ENCODE measurements around the gene PDE4B.

Gene PDE4B

DNA sequence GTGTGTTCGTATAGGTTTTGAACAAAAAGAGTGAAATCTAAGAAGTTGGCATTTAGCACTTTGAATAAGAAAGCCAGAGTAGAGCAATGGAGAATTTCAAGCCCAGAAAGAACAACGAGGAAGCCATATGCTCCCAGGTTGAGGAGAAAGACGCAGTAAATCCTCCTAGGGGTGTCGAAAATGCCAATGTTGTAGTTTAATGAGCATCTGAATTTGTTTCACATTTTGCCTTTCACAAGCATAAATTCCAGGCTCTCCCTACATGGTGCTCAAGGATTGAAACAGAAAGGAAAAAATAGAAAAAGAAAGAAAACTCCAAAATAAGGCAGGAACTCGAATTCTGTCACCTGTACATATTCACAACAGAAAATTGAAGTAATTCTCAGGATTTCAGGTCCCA lies 476.5 kb downstream of the PDE4B start:
- TF ChIP-seq, protein P1, sequence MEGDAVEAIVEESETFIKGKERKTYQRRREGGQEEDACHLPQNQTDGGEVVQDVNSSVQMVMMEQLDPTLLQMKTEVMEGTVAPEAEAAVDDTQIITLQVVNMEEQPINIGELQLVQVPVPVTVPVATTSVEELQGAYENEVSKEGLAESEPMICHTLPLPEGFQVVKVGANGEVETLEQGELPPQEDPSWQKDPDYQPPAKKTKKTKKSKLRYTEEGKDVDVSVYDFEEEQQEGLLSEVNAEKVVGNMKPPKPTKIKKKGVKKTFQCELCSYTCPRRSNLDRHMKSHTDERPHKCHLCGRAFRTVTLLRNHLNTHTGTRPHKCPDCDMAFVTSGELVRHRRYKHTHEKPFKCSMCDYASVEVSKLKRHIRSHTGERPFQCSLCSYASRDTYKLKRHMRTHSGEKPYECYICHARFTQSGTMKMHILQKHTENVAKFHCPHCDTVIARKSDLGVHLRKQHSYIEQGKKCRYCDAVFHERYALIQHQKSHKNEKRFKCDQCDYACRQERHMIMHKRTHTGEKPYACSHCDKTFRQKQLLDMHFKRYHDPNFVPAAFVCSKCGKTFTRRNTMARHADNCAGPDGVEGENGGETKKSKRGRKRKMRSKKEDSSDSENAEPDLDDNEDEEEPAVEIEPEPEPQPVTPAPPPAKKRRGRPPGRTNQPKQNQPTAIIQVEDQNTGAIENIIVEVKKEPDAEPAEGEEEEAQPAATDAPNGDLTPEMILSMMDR (IDR thresholded peaks at IDR 0.05; ENCODE audit: borderline replicate concordance, insufficient read depth, low read depth, low read length), result no peak
- H3K4me3 ChIP-seq (ENCODE audit: low read depth, low read length), result no peak overlapping the region

DNA sequence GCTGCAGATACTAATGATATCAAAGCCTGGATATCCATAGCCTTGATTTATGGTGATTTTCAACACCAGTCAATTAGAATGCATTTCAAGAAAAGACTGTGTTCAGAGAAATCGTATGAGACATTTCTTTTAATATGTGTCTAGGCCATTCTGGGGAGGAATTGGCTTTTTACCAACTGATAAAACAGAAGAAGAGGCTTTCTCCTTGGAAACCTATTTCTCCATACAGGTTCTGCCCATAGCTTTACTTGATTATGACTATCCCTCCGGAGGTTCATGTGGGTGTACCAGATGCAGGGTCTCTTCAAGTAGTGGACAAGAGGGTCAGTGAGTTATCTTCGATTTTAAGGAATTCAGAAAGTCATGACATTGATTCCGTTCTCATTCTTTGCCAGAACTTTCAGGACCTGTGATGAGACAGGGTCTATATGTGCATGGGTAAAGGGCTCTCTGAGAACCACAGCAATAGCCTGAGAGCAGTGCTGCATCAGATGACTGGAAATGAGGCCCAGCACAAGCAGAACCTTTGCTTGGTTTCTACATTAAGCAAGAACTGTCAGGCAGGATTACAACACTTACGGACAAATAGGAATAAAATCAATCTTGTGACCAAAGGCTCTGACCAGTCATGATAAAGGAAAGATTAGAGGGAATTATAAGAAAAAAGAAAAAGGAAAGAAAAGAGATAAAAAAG lies 477.6 kb downstream of the PDE4B start:
- no peak overlapping the region for H3K4me3 ChIP-seq (ENCODE audit: low read depth, low read length)
- TF ChIP-seq, protein P1 (IDR thresholded peaks at IDR 0.05; ENCODE audit: borderline replicate concordance, insufficient read depth, low read depth, low read length), result no peak

DNA sequence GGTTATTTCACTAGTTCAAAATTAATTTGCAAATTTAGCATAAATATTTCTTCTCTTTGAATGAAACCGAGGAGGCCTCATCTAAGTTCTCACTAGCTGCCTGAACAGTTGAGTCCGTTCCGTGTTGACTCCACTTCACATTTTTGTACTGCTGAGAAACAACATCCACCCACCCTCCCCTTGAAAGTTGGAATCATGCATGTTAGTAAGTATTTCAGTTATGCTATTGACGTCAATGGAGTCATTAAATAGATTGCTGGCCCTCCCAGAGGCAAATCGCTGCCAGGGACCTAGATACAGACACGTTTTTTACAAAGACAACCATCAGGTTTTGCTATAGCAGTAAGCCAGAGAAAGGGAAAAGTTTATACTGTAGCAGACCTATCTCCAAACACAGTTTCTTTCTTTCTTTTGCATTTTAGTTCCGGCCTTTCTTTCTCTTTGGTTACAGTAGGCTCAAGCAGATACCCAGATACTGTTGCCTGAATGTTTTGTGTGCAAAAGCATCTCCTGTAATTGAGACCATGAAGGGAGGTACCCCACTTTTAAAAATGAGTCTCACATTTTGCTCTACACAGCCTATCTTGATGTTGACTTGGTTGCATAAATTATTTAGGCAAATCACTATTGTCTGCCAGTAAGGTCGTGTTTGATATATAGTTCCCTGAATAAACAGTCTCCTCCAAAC lies 478.7 kb downstream of the PDE4B start:
- H3K4me3 ChIP-seq (ENCODE audit: low read depth, low read length), result no peak overlapping the region
- TF ChIP-seq, protein P1 (IDR thresholded peaks at IDR 0.05; ENCODE audit: borderline replicate concordance, insufficient read depth, low read depth, low read length), result no peak

DNA sequence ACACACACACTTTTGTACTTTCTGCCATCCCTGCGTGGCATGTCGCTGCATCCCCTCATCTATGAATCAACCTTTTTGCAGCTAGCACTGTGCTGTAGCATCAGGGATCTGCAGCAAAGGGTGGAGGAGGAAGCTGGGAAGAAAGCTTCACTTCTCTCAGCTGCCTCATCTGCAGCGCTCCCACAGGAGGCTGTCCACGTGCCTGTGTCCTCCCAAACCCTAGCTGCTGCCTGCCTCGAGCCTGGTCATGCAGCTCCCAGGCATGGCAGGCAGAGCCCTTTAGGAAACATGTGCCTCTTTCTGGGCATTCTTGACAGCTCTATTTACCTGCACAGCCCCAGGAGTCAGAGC lies 479.2 kb downstream of the PDE4B start:
- H3K4me3 ChIP-seq (ENCODE audit: low read depth, low read length), result no peak overlapping the region
- TF ChIP-seq, protein P1 (IDR thresholded peaks at IDR 0.05; ENCODE audit: borderline replicate concordance, insufficient read depth, low read depth, low read length), result no peak

DNA sequence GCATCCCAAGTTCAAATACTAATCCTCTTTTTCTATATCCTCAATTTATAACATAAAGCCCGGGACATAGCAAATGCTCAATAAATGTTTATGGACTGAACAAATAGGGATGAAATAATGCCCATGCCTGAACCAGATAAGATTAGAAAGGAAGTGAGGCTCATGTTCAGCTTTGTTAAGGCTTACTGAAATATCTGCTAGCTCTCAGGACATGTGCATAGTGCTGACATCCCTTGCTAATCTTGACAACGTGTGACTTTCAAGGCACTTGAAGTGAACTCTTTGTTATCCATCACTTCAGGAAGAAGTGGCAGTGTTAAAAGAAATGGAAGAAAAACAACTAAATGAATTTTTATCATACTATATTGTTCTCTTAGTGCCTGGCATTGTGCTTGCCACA lies 481.0 kb downstream of the PDE4B start:
- TF ChIP-seq, protein P1 (IDR thresholded peaks at IDR 0.05; ENCODE audit: borderline replicate concordance, insufficient read depth, low read depth, low read length), result no peak
- H3K4me3 ChIP-seq (ENCODE audit: low read depth, low read length), result no peak overlapping the region

DNA sequence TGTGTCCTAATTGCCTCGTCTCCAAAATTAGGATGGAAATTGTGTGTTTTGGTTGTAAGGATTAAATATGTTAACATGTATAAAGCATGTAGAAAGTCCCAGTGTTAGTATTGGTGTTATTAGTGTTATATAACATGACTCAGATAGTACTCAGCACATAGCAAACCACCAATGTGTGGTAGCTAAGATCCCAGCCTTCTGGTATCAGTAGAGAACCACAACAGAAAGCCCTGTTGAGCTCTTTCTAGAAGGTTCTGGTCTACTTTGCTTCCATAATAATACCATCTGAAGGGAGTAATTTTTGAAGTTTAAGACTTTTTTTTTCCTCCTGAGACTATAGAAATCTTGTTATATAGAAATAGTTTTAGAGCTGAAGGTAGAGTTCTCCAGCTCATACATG lies 481.9 kb downstream of the PDE4B start:
- TF ChIP-seq, protein P1 (IDR thresholded peaks at IDR 0.05; ENCODE audit: borderline replicate concordance, insufficient read depth, low read depth, low read length), result no peak
- no peak overlapping the region for H3K4me3 ChIP-seq (ENCODE audit: low read depth, low read length)

DNA sequence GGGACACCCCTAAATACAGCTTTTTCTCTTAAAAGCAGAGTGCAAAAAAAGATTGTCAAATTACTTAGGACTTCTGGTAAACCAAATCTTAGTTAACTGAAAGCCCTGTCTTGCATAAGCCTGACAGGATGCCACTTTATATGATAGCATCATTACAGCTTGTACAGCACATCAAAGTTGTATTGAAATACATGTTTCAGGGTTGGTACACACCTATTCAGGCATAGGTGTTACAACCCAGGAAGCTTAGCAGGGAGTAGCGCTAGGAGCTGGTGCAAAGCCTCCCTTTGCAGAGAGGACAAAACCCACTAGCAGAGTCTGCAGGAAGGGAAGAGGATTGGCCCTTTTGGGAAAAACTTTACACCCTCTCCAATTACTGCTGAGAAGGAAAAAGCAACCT lies 482.4 kb downstream of the PDE4B start:
- no peak overlapping the region for H3K4me3 ChIP-seq (ENCODE audit: low read depth, low read length)
- TF ChIP-seq, protein P1 (IDR thresholded peaks at IDR 0.05; ENCODE audit: borderline replicate concordance, insufficient read depth, low read depth, low read length), result no peak

All from GM12875 (cell line).